ENCODE results near the gene DSCAM.

DNA sequence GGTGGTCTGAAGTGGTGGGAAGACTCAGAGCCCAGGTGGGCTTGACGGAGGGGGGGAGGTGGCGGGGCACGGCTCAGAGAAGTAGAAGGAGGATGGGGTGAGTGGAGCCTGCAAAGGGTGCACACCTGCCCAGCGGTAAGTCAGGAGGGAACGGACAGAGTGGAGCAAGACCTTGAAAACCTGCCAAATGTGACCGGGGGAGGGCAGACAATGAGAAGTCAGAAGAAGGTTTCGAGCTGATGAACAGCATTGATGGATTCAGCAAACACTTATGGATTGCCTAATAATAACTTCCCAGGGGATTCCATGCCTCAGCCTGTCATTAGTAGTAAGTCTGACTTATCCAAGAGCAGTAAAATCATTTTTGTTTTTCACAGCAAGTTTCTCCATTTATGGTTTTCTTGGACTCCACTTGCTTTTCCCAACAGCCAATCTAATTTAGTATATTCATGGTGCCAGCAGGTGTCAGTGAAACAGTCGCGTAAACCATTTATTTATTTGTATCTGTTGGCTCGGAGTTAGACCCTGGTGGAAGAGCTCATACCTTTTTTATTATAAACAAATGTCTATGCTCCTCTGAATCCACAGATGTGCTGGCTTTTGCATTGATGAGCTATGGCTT lies 700.6 kb downstream of the DSCAM start:
- TF ChIP-seq EZH2 (IDR thresholded peaks at IDR 0.05; ENCODE audit: borderline replicate concordance, low read depth, low read length, severe bottlenecking) (no peak), POLR2A (IDR thresholded peaks at IDR 0.05; ENCODE audit: low read depth, low read length) (no peak), GATA2 (IDR thresholded peaks at IDR 0.05; ENCODE audit: insufficient read depth, insufficient read length, low read depth, low read length) (no peak), POLR2AphosphoS5 (IDR thresholded peaks at IDR 0.05; ENCODE audit: insufficient read depth, low read depth, low read length) (no peak)
- TF ChIP-seq, protein P1, sequence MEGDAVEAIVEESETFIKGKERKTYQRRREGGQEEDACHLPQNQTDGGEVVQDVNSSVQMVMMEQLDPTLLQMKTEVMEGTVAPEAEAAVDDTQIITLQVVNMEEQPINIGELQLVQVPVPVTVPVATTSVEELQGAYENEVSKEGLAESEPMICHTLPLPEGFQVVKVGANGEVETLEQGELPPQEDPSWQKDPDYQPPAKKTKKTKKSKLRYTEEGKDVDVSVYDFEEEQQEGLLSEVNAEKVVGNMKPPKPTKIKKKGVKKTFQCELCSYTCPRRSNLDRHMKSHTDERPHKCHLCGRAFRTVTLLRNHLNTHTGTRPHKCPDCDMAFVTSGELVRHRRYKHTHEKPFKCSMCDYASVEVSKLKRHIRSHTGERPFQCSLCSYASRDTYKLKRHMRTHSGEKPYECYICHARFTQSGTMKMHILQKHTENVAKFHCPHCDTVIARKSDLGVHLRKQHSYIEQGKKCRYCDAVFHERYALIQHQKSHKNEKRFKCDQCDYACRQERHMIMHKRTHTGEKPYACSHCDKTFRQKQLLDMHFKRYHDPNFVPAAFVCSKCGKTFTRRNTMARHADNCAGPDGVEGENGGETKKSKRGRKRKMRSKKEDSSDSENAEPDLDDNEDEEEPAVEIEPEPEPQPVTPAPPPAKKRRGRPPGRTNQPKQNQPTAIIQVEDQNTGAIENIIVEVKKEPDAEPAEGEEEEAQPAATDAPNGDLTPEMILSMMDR (IDR thresholded peaks at IDR 0.05; ENCODE audit: extremely low read depth in 1 of 2, insufficient read depth in 1 of 2, low read depth in 1 of 2, low read length in 2 of 2) = no peak
